Liver (tissue), 9 donors: ENCODE measurements around the gene DGKB. TPM values are rescaled to one million over a fixed set of nuclear protein-coding genes. Genes with fewer than 3 reads are reported as not detected.

Experiments
- DNase-seq: peaks from one replicate; pipeline ENCODE4 v3.0.0-alpha.2; 2017; ENCODE audit warnings: low spot score
- H3K27ac ChIP-seq, 2 donors: one replicate each; pipeline ENCODE4 v1.7.0; 2013; ENCODE audit warnings: inconsistent platforms in 2 of 2, low read length in 2 of 2, control low read depth in 1 of 2, low read depth in 1 of 2, mild to moderate bottlenecking in 1 of 2
- H3K27me3 ChIP-seq, 4 donors: one replicate each; pipeline versions ENCODE4 v1.6.1 to v1.7.0; 2013; ENCODE audit warnings: low read length in 3 of 4, inconsistent platforms in 1 of 4, mild to moderate bottlenecking in 1 of 4, moderate library complexity in 1 of 4; ENCODE audit not compliant: control insufficient read depth in 4 of 4, insufficient read depth in 4 of 4
- H3K36me3 ChIP-seq, 4 donors: one replicate each; pipeline versions ENCODE4 v1.6.1 to v1.7.0; 2013; ENCODE audit warnings: low read length in 3 of 4, mild to moderate bottlenecking in 3 of 4, low read depth in 1 of 4, moderate library complexity in 1 of 4; ENCODE audit not compliant: control insufficient read depth in 4 of 4, insufficient read depth in 3 of 4
- H3K4me1 ChIP-seq, 4 donors: one replicate each; pipeline versions ENCODE4 v1.6.1 to v1.7.0; 2013; ENCODE audit warnings: low read length in 3 of 4, mild to moderate bottlenecking in 3 of 4, moderate library complexity in 1 of 4; ENCODE audit not compliant: control insufficient read depth in 4 of 4, insufficient read depth in 4 of 4
- H3K4me3 ChIP-seq, 3 donors: one replicate each; pipeline versions ENCODE4 v1.6.1 to v1.7.0; 2013; ENCODE audit warnings: low read length in 3 of 3, control low read depth in 1 of 3, low read depth in 1 of 3, mild to moderate bottlenecking in 1 of 3
- H3K9ac ChIP-seq, 2 donors: one replicate each; pipeline ENCODE4 v1.7.0; 2013; ENCODE audit warnings: low read length in 2 of 2, mild to moderate bottlenecking in 2 of 2, moderate library complexity in 2 of 2, control low read depth in 1 of 2, low read depth in 1 of 2
- H3K9me3 ChIP-seq, 4 donors: one replicate each; pipeline versions ENCODE4 v1.6.1 to v1.7.0; 2013; ENCODE audit warnings: low read length in 3 of 4; ENCODE audit not compliant: control insufficient read depth in 4 of 4
- ATF3 ChIP-seq: IDR thresholded peaks from 2 replicates; pipeline ENCODE4 v1.6.1; 2016; ENCODE audit warnings: antibody characterized with exemption
- CTCF ChIP-seq: fragments of 150-350 bp; IDR thresholded peaks from 2 replicates; pipeline ENCODE4 v1.5.1; 2017; ENCODE audit warnings: improper control_type of control experiment, low read depth, low read length; ENCODE audit not compliant: missing input control
- FOXA2 ChIP-seq: IDR thresholded peaks from 2 replicates; pipeline ENCODE4 v1.6.1; 2016; ENCODE audit warnings: antibody characterized with exemption
- GABPA ChIP-seq, 2 donors: IDR thresholded peaks in 1 of 2; conservative IDR thresholded peaks in 1 of 2; 2 replicates each; pipeline ENCODE4 v1.6.1; 2016; ENCODE audit warnings: antibody characterized with exemption in 2 of 2, mild to moderate bottlenecking in 1 of 2, moderate library complexity in 1 of 2
- HNF4A ChIP-seq, 2 donors: conservative IDR thresholded peaks; 2 replicates each; pipeline ENCODE4 v1.6.1; 2016; ENCODE audit warnings: antibody characterized with exemption in 2 of 2, mild to moderate bottlenecking in 2 of 2
- HNF4G ChIP-seq: IDR thresholded peaks from 2 replicates; pipeline ENCODE4 v1.6.1; 2016; ENCODE audit warnings: antibody characterized with exemption
- JUND ChIP-seq, 2 donors: IDR thresholded peaks; 2 replicates each; pipeline ENCODE4 v1.6.1; 2016; ENCODE audit warnings: antibody characterized with exemption in 2 of 2
- NR2F2 ChIP-seq: IDR thresholded peaks from 2 replicates; pipeline ENCODE4 v1.6.1; 2016; ENCODE audit warnings: antibody characterized with exemption
- RAD21 ChIP-seq, 2 donors: IDR thresholded peaks; 2 replicates each; pipeline ENCODE4 v1.6.1; 2016; ENCODE audit warnings: antibody characterized with exemption in 2 of 2, mild to moderate bottlenecking in 2 of 2
- REST ChIP-seq: IDR thresholded peaks from 2 replicates; pipeline ENCODE4 v1.6.1; 2016; ENCODE audit warnings: antibody characterized with exemption, mild to moderate bottlenecking
- RXRA ChIP-seq, 2 donors: IDR thresholded peaks; 2 replicates each; pipeline ENCODE4 v1.6.1; 2017 to 2018; ENCODE audit warnings: antibody characterized with exemption in 2 of 2, mild to moderate bottlenecking in 1 of 2
- SP1 ChIP-seq: IDR thresholded peaks from 2 replicates; pipeline ENCODE4 v1.6.1; 2018; ENCODE audit warnings: antibody characterized with exemption, mild to moderate bottlenecking
- TAF1 ChIP-seq: conservative IDR thresholded peaks from 2 replicates; pipeline ENCODE4 v1.6.1; 2016; ENCODE audit warnings: antibody characterized with exemption, mild to moderate bottlenecking
- YY1 ChIP-seq: IDR thresholded peaks from 2 replicates; pipeline ENCODE4 v1.6.1; 2016; ENCODE audit warnings: antibody characterized with exemption, mild to moderate bottlenecking
- ZBTB33 ChIP-seq: IDR thresholded peaks from 2 replicates; pipeline ENCODE4 v1.6.1; 2016; ENCODE audit warnings: antibody characterized with exemption
- WGBS: extraction: QIAGEN DNeasy Blood & Tissue Kit; methylation state at CpG from one replicate; pipeline ENCODE4 v1.1.7; 2013; 5-methylcytosine and 5-hydroxymethylcytosine counted together
- polyA plus RNA-seq, 2 donors: library from polyadenylated mRNA; stranded (reverse) in 1 of 2; unstranded in 1 of 2; fragments of 200-250 nt in 1 of 2; fragments of >200 nt in 1 of 2; fragmentation: Nextera tagmentation in 1 of 2; extraction: Ambion mirVana in 1 of 2; gene quantifications; one replicate each; pipeline versions ENCODE4 v1.2.1 to v1.2.3, GENCODE V29; 2013 to 2015
- total RNA-seq, 2 donors: library from RNA; depleted of rRNA; stranded (reverse); fragments of >200 nt; gene quantifications; one replicate each; pipeline ENCODE4 v1.2.3, GENCODE V29; 2014
- donor health status: healthy.
- donor health status: healthy.
- donor health status: healthy.
- donor health status: healthy.
- donor health status: healthy.

Gene DGKB
- total and polyA plus RNA-seq, 4 donors, result 0.09 to 0.42 TPM; not detected in 2

- H3K4me1 ChIP-seq, result peaks cover 0 to 3% (median 0%) of the 10 kb centered on the region in 4 donors
- no peaks in the 10 kb centered on the region for H3K27me3 ChIP-seq
- no peak overlapping the region for H3K4me3 ChIP-seq
- no peaks in the 10 kb centered on the region for H3K9me3 ChIP-seq
- 75% methylated on average over 2 of the region's 2 CpGs for WGBS
- no peak for TF ChIP-seq NR2F2
- no peak for TF ChIP-seq HNF4G
- TF ChIP-seq TAF1, result no peak
- TF ChIP-seq ATF3, result no peak
- no peak for TF ChIP-seq SP1
- no peak for TF ChIP-seq GABPA (IDR thresholded peaks at IDR 0.05 in 1 of 2, conservative IDR thresholded peaks at IDR 0.05 in 1 of 2)
- no peak for TF ChIP-seq JUND (IDR thresholded peaks at IDR 0.05)
- no peak for TF ChIP-seq FOXA2
- no peak for TF ChIP-seq RXRA (IDR thresholded peaks at IDR 0.05)
- TF ChIP-seq CTCF, result no peak
- TF ChIP-seq HNF4A (conservative IDR thresholded peaks at IDR 0.05), result no peak
- no peak for TF ChIP-seq YY1
- TF ChIP-seq ZBTB33, result no peak
- H3K27ac ChIP-seq, result no peak overlapping the region
- no peaks in the 10 kb centered on the region for H3K36me3 ChIP-seq
- no peak overlapping the region for H3K9ac ChIP-seq
- DNase-seq, result no peak
Measured at GRCh38 chr7:14376711-14377110, 525.8 kb downstream of the DGKB start.

- no peaks in the 10 kb centered on the region for H3K9me3 ChIP-seq
- 79% methylated on average over 2 of the region's 2 CpGs for WGBS
- no peaks in the 10 kb centered on the region for H3K36me3 ChIP-seq
- no peaks in the 10 kb centered on the region for H3K27me3 ChIP-seq
- no peak for DNase-seq
- no peak overlapping the region for H3K27ac ChIP-seq
- H3K9ac ChIP-seq, result no peak overlapping the region
- no peak overlapping the region for H3K4me3 ChIP-seq
- TF ChIP-seq JUND (IDR thresholded peaks at IDR 0.05) (no peak), SP1 (no peak), RAD21 (IDR thresholded peaks at IDR 0.05) (no peak), YY1 (no peak), REST (no peak), HNF4A (conservative IDR thresholded peaks at IDR 0.05) (no peak), TAF1 (no peak), ZBTB33 (no peak), HNF4G (no peak), ATF3 (no peak), RXRA (IDR thresholded peaks at IDR 0.05) (no peak), NR2F2 (no peak), GABPA (IDR thresholded peaks at IDR 0.05 in 1 of 2, conservative IDR thresholded peaks at IDR 0.05 in 1 of 2) (no peak)
- H3K4me1 ChIP-seq, result peaks cover 0 to 2% (median 0%) of the 10 kb centered on the region in 4 donors
Measured at GRCh38 chr7:14375998-14376397, 526.6 kb downstream of the DGKB start.
